ENCODE data around the gene IVNS1ABP.
A peak's percentile ranks its signal among the peaks of the same experiment; 100 is the strongest.
"Not testable (repeated sequence)": the region's sequence is repeated elsewhere in the genome, so short reads cannot be mapped to it uniquely, and the experiment has no call there.

IVNS1ABP gene

GRCh38 chr1:185317034-185317885 is at the start of gene IVNS1ABP:
TSS of gene IVNS1ABP (minus strand) at chr1:185317243. CDS start at chr1:185309493, 7,750 bp downstream.
- H3K4me3 ChIP-seq (ENCODE audit: low read depth, low read length), result peak within 1 kb of the TSS; percentile 100
- peaks cover 25% of the 10 kb centered on the region for H3K4me1 ChIP-seq (ENCODE audit: control insufficient read depth, insufficient read depth, low read length)
- H3K27ac ChIP-seq (ENCODE audit: low read depth, low read length), result peak within 1 kb of the TSS; percentile 98
- peak within 1 kb of the TSS; percentile 99 for H3K9ac ChIP-seq (ENCODE audit: low read length)
- H3K9me3 ChIP-seq (ENCODE audit: control insufficient read depth, insufficient read depth, low read depth, low read length), result 0 out of 2 replicates have a peak, but pooled peaks cover 2% of the 10 kb centered on the region
- H3K27me3 ChIP-seq (ENCODE audit: control insufficient read depth, insufficient read depth, low read length), result no peaks in the 10 kb centered on the region
- H3K36me3 ChIP-seq (ENCODE audit: control insufficient read depth, insufficient read depth, low read length), result peaks cover 3% of the 10 kb centered on the region; the same call in 1 of the 2 replicates

- no peak overlapping the region for H3K27ac ChIP-seq (ENCODE audit: low read depth, low read length)
- no peaks in the 10 kb centered on the region for H3K36me3 ChIP-seq (ENCODE audit: control insufficient read depth, insufficient read depth, low read length)
- no peaks in the 10 kb centered on the region for H3K4me1 ChIP-seq (ENCODE audit: control insufficient read depth, insufficient read depth, low read length)
- H3K4me3 ChIP-seq (ENCODE audit: low read depth, low read length), result no peak overlapping the region
- peaks cover 9% of the 10 kb centered on the region; the same call in 1 of the 2 replicates for H3K9me3 ChIP-seq (ENCODE audit: control insufficient read depth, insufficient read depth, low read depth, low read length)
- no peaks in the 10 kb centered on the region for H3K27me3 ChIP-seq (ENCODE audit: control insufficient read depth, insufficient read depth, low read length)
- H3K9ac ChIP-seq (ENCODE audit: low read length), result no peak overlapping the region
These were observed 48.9 kb upstream of the IVNS1ABP start for GRCh38 chr1:185365951-185366350.

GRCh38 chr1:185364528-185364927 is 47.5 kb upstream of the IVNS1ABP start:
- H3K36me3 ChIP-seq (ENCODE audit: control insufficient read depth, insufficient read depth, low read length); H3K27ac ChIP-seq (ENCODE audit: low read depth, low read length); H3K4me3 ChIP-seq (ENCODE audit: low read depth, low read length): not testable (repeated sequence)

GRCh38 chr1:185363205-185363604 is 46.2 kb upstream of the IVNS1ABP start:
- Histone ChIP-seq H3K9ac (ENCODE audit: low read length) (no peak overlapping the region), H3K27me3 (ENCODE audit: control insufficient read depth, insufficient read depth, low read length) (no peaks in the 10 kb centered on the region), H3K36me3 (ENCODE audit: control insufficient read depth, insufficient read depth, low read length) (no peaks in the 10 kb centered on the region), H3K4me3 (ENCODE audit: low read depth, low read length) (no peak overlapping the region), H3K4me1 (ENCODE audit: control insufficient read depth, insufficient read depth, low read length) (no peaks in the 10 kb centered on the region), H3K9me3 (ENCODE audit: control insufficient read depth, insufficient read depth, low read depth, low read length) (peaks cover 9% of the 10 kb centered on the region; the same call in 1 of the 2 replicates), H3K27ac (ENCODE audit: low read depth, low read length) (no peak overlapping the region)

More at GRCh38 chr1:185364528-185364927, 47.5 kb upstream of the IVNS1ABP start:
- H3K4me1 ChIP-seq (ENCODE audit: control insufficient read depth, insufficient read depth, low read length); H3K9me3 ChIP-seq (ENCODE audit: control insufficient read depth, insufficient read depth, low read depth, low read length); H3K27me3 ChIP-seq (ENCODE audit: control insufficient read depth, insufficient read depth, low read length); H3K9ac ChIP-seq (ENCODE audit: low read length): not testable (repeated sequence)

GRCh38 chr1:185360714-185361113 is 43.7 kb upstream of the IVNS1ABP start:
- no peaks in the 10 kb centered on the region for H3K27me3 ChIP-seq (ENCODE audit: control insufficient read depth, insufficient read depth, low read length)
- H3K27ac ChIP-seq (ENCODE audit: low read depth, low read length), result no peak overlapping the region
- no peak overlapping the region for H3K9ac ChIP-seq (ENCODE audit: low read length)
- no peaks in the 10 kb centered on the region for H3K4me1 ChIP-seq (ENCODE audit: control insufficient read depth, insufficient read depth, low read length)
- H3K9me3 ChIP-seq (ENCODE audit: control insufficient read depth, insufficient read depth, low read depth, low read length), result peaks cover 9% of the 10 kb centered on the region; the same call in 1 of the 2 replicates
- no peak overlapping the region for H3K4me3 ChIP-seq (ENCODE audit: low read depth, low read length)
- no peaks in the 10 kb centered on the region for H3K36me3 ChIP-seq (ENCODE audit: control insufficient read depth, insufficient read depth, low read length)

GRCh38 chr1:185358957-185359356 is 41.9 kb upstream of the IVNS1ABP start:
- no peaks in the 10 kb centered on the region for H3K36me3 ChIP-seq (ENCODE audit: control insufficient read depth, insufficient read depth, low read length)
- no peak overlapping the region for H3K9ac ChIP-seq (ENCODE audit: low read length)
- H3K4me3 ChIP-seq (ENCODE audit: low read depth, low read length), result no peak overlapping the region
- no peaks in the 10 kb centered on the region for H3K4me1 ChIP-seq (ENCODE audit: control insufficient read depth, insufficient read depth, low read length)
- H3K27ac ChIP-seq (ENCODE audit: low read depth, low read length), result no peak overlapping the region
- H3K27me3 ChIP-seq (ENCODE audit: control insufficient read depth, insufficient read depth, low read length), result no peaks in the 10 kb centered on the region
- H3K9me3 ChIP-seq (ENCODE audit: control insufficient read depth, insufficient read depth, low read depth, low read length), result peaks cover 9% of the 10 kb centered on the region; the same call in 1 of the 2 replicates

GRCh38 chr1:185355947-185356346 is 38.9 kb upstream of the IVNS1ABP start:
- Histone ChIP-seq H3K9me3 (ENCODE audit: control insufficient read depth, insufficient read depth, low read depth, low read length) (peaks cover under 1% of the 10 kb centered on the region; the same call in 1 of the 2 replicates), H3K27ac (ENCODE audit: low read depth, low read length) (no peak overlapping the region), H3K27me3 (ENCODE audit: control insufficient read depth, insufficient read depth, low read length) (no peaks in the 10 kb centered on the region), H3K36me3 (ENCODE audit: control insufficient read depth, insufficient read depth, low read length) (no peaks in the 10 kb centered on the region), H3K4me1 (ENCODE audit: control insufficient read depth, insufficient read depth, low read length) (no peaks in the 10 kb centered on the region), H3K9ac (ENCODE audit: low read length) (no peak overlapping the region), H3K4me3 (ENCODE audit: low read depth, low read length) (no peak overlapping the region)

- H3K4me1 ChIP-seq (ENCODE audit: control insufficient read depth, insufficient read depth, low read length), result no peaks in the 10 kb centered on the region
- H3K36me3 ChIP-seq (ENCODE audit: control insufficient read depth, insufficient read depth, low read length), result no peaks in the 10 kb centered on the region
- H3K4me3 ChIP-seq (ENCODE audit: low read depth, low read length), result no peak overlapping the region
- no peak overlapping the region for H3K9ac ChIP-seq (ENCODE audit: low read length)
- no peaks in the 10 kb centered on the region for H3K27me3 ChIP-seq (ENCODE audit: control insufficient read depth, insufficient read depth, low read length)
- H3K27ac ChIP-seq (ENCODE audit: low read depth, low read length), result no peak overlapping the region
- H3K9me3 ChIP-seq (ENCODE audit: control insufficient read depth, insufficient read depth, low read depth, low read length), result no peaks in the 10 kb centered on the region
These were observed 36.1 kb upstream of the IVNS1ABP start for GRCh38 chr1:185353124-185353523.

- H3K27me3 ChIP-seq (ENCODE audit: control insufficient read depth, insufficient read depth, low read length), result no peaks in the 10 kb centered on the region
- no peaks in the 10 kb centered on the region for H3K36me3 ChIP-seq (ENCODE audit: control insufficient read depth, insufficient read depth, low read length)
- no peak overlapping the region for H3K27ac ChIP-seq (ENCODE audit: low read depth, low read length)
- no peak overlapping the region for H3K9ac ChIP-seq (ENCODE audit: low read length)
- no peaks in the 10 kb centered on the region for H3K9me3 ChIP-seq (ENCODE audit: control insufficient read depth, insufficient read depth, low read depth, low read length)
- no peak overlapping the region for H3K4me3 ChIP-seq (ENCODE audit: low read depth, low read length)
- H3K4me1 ChIP-seq (ENCODE audit: control insufficient read depth, insufficient read depth, low read length), result no peaks in the 10 kb centered on the region
These were observed 34.9 kb upstream of the IVNS1ABP start for GRCh38 chr1:185351734-185352466.

- no peak overlapping the region for H3K9ac ChIP-seq (ENCODE audit: low read length)
- no peaks in the 10 kb centered on the region for H3K4me1 ChIP-seq (ENCODE audit: control insufficient read depth, insufficient read depth, low read length)
- no peaks in the 10 kb centered on the region for H3K36me3 ChIP-seq (ENCODE audit: control insufficient read depth, insufficient read depth, low read length)
- no peaks in the 10 kb centered on the region for H3K27me3 ChIP-seq (ENCODE audit: control insufficient read depth, insufficient read depth, low read length)
- no peak overlapping the region for H3K4me3 ChIP-seq (ENCODE audit: low read depth, low read length)
- H3K27ac ChIP-seq (ENCODE audit: low read depth, low read length), result no peak overlapping the region
- no peaks in the 10 kb centered on the region for H3K9me3 ChIP-seq (ENCODE audit: control insufficient read depth, insufficient read depth, low read depth, low read length)
These were observed 33.0 kb upstream of the IVNS1ABP start for GRCh38 chr1:185350027-185350442.

- no peaks in the 10 kb centered on the region for H3K27me3 ChIP-seq (ENCODE audit: control insufficient read depth, insufficient read depth, low read length)
- no peaks in the 10 kb centered on the region for H3K36me3 ChIP-seq (ENCODE audit: control insufficient read depth, insufficient read depth, low read length)
- no peaks in the 10 kb centered on the region for H3K4me1 ChIP-seq (ENCODE audit: control insufficient read depth, insufficient read depth, low read length)
- H3K9me3 ChIP-seq (ENCODE audit: control insufficient read depth, insufficient read depth, low read depth, low read length), result no peaks in the 10 kb centered on the region
- H3K27ac ChIP-seq (ENCODE audit: low read depth, low read length), result no peak overlapping the region
- H3K9ac ChIP-seq (ENCODE audit: low read length), result no peak overlapping the region
- no peak overlapping the region for H3K4me3 ChIP-seq (ENCODE audit: low read depth, low read length)
These were observed 32.5 kb upstream of the IVNS1ABP start for GRCh38 chr1:185349556-185349955.

Measured in HUES6 (cell line).